ENCODE measurements around the gene DIP2C.
"Not testable (repeated sequence)": the region's sequence is repeated elsewhere in the genome, so short reads cannot be mapped to it uniquely, and the experiment has no call there.

DIP2C gene

GRCh38 chr10:310976-311639 is 378.4 kb downstream of the DIP2C start:
- no peak for DNase-seq (ENCODE audit: low read depth in 1 of 2, low spot score in 1 of 2)

DNA sequence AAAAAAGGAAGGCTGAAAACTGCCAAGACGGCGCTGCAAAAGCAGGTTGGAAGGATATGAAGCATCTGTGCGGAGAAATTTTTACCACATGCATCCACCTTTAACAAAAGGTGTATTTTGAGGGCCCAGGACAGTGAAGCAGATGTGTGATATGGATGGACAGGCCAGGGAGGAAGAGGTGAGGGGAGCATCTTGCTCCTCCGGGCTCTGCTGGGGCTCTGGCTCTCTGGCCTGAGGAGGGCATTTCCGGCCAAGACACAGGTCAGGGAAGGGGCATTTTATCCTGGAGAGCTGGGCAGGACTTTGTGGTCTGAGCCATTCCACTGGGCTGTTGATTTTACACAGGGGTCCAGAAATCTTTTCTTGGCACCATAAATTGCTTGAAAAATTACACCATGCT is 379.1 kb downstream of the DIP2C start:
- DNase-seq (ENCODE audit: low read depth in 1 of 2, low spot score in 1 of 2): no peak

DNA sequence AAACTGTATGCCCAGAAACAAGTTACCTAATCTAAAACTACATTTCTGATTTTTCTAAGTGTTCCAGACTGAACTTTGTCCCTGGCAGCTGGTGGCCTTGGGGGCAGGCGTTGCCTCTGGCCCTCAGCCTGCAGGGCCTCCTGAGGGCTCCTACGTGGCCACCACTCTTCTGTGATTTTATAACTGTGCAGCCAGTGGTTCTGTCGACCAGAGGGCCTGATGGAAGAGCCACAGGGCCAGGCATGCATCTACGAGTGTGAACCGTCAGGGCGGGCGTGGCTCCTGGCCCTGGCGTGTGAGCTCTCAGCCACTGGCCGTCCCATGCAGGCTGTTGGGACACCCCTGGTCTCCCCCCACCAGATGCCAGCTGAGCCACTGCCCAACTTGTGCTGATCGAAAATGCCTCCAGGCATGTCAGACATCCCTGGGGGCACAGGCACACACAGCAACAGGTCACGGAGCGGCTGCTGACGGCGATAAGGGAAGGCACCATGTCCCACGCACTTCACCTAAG is 380.8 kb downstream of the DIP2C start:
- no peak for DNase-seq (ENCODE audit: low read depth in 1 of 2, low spot score in 1 of 2)

- DNase-seq (ENCODE audit: low read depth in 1 of 2, low spot score in 1 of 2): no peak
Observed at GRCh38 chr10:308101-308500, 381.4 kb downstream of the DIP2C start.

GRCh38 chr10:307659-308058 is 381.8 kb downstream of the DIP2C start:
- no peak for DNase-seq (ENCODE audit: low read depth in 1 of 2, low spot score in 1 of 2)

GRCh38 chr10:306675-307185 is 382.7 kb downstream of the DIP2C start:
- DNase-seq (ENCODE audit: low read depth in 1 of 2, low spot score in 1 of 2): no peak

- DNase-seq (ENCODE audit: low read depth in 1 of 2, low spot score in 1 of 2): no peak
Observed at GRCh38 chr10:306007-306674, 383.3 kb downstream of the DIP2C start.

GRCh38 chr10:305034-305433 is 384.4 kb downstream of the DIP2C start:
- DNase-seq (ENCODE audit: low read depth in 1 of 2, low spot score in 1 of 2): no peak

- DNase-seq (ENCODE audit: low read depth in 1 of 2, low spot score in 1 of 2): no peak
Observed at GRCh38 chr10:301536-301935, 387.9 kb downstream of the DIP2C start.

GRCh38 chr10:300580-300979 is 388.9 kb downstream of the DIP2C start:
- DNase-seq (ENCODE audit: low read depth in 1 of 2, low spot score in 1 of 2): not testable (repeated sequence)

DNA sequence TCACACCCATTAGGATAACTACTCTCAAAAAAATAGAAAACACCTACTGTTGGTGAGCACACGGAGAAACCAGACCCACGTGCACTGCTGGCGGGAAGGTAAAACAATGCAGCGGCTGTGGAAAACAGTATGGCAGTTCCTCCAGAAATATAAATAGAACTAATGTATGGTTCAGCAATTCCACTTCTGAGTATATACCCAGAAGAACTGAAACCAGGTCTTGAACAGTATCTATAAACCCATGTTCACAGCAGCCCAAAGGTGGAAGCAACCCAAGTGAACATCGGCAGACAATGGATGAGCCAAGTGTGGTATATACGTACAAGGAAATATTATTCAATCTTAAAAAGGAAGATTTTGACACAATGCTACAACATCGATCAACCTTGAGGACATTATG is 389.5 kb downstream of the DIP2C start:
- no peak for DNase-seq (ENCODE audit: low read depth in 1 of 2, low spot score in 1 of 2)

- no peak for DNase-seq (ENCODE audit: low read depth in 1 of 2, low spot score in 1 of 2)
Observed at GRCh38 chr10:299512-299911, 390.0 kb downstream of the DIP2C start.

DNA sequence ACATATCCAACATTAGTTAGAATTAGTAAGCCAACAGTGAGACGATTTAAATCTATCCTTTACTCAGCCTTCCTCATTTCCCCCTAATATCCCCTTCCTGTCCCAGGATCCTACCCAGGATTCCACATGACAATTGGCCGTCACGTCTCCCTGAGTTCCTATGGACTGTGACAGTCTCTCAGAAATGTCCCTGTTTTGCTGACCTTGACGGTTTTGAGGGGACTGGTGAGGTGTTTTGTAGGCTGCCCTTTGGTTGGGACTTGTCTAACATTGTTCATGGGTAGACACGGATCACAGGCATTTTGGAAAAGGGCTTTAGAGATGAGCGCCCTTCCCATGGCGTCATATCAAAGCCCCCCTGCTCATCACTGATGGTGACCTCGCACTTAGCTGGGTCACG is 391.4 kb downstream of the DIP2C start:
- no peak for DNase-seq (ENCODE audit: low read depth in 1 of 2, low spot score in 1 of 2)

- no peak for DNase-seq (ENCODE audit: low read depth in 1 of 2, low spot score in 1 of 2)
Observed at GRCh38 chr10:297567-297966, 391.9 kb downstream of the DIP2C start.

DNA sequence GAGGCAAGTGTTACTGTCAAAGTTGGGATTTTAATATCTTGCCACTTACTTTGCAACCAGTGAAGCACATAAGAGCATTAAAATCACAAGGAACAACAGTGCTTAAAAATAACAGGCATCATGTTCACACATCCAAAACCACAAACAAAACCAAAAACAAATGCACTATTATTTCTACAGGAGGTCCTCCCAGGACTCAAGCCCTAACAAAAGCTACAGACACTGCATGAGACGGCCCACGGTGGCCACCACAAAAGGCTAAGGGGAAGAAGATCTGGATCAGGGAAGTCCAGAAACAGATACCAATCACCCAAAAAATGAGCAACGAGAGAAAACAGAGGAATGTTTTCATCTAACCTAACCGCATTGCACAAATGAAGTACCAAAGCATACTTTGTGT is 395.8 kb downstream of the DIP2C start:
- no peak for DNase-seq (ENCODE audit: low read depth in 1 of 2, low spot score in 1 of 2)

DNA sequence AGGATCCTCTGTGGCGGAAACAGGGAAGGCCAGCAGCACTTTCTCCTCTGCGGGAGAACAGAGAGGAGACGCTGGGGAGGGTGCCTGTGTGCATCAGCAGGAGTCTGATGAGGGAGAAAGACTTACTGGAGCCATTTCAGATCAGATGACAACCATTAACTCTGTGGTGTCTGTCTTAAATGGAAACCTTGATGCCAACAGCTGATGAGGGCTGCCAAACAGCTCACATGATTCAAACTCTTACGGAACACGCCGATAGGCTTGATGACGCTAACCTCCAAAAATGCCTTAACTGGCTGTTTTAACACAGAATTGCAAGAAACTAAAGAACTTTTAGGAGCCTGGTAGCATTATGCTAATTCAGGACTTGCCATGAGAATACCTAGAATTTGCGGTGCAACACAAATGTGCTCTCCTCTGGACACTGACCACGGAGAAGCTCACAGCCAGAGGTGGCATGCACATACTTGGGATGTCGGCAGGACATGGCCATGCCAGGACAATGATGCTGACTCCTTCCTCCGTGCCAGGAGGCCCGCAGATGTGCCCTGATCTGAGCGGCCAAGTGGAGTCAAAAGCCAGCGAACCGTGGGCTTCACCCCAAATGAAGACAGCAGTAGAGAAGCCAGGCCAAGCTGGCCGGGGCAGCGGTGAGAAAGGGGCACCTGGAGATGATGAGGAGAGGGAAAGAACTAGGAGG is 399.3 kb downstream of the DIP2C start:
- no peak for DNase-seq (ENCODE audit: low read depth in 1 of 2, low spot score in 1 of 2)

DNA sequence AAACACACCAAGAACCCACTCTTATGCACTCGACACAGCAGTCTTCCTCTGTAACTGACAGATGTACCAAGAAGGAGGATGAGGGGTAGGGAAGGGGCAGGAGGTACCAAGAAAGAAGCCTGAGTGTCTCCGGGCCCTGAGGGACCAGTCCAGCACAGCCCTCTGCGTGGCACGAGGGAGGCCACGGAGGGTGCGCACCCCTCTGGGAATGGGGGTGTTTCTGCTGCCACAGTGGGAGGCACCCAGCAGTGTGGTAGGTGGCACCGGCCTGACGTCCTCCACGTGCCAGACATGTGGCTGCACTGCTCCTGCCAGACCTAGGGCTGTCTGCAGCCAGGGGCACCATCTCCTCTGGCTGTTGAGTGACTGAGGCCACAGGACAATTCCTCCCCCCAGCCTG is 399.9 kb downstream of the DIP2C start:
- DNase-seq (ENCODE audit: low read depth in 1 of 2, low spot score in 1 of 2): no peak

DNA sequence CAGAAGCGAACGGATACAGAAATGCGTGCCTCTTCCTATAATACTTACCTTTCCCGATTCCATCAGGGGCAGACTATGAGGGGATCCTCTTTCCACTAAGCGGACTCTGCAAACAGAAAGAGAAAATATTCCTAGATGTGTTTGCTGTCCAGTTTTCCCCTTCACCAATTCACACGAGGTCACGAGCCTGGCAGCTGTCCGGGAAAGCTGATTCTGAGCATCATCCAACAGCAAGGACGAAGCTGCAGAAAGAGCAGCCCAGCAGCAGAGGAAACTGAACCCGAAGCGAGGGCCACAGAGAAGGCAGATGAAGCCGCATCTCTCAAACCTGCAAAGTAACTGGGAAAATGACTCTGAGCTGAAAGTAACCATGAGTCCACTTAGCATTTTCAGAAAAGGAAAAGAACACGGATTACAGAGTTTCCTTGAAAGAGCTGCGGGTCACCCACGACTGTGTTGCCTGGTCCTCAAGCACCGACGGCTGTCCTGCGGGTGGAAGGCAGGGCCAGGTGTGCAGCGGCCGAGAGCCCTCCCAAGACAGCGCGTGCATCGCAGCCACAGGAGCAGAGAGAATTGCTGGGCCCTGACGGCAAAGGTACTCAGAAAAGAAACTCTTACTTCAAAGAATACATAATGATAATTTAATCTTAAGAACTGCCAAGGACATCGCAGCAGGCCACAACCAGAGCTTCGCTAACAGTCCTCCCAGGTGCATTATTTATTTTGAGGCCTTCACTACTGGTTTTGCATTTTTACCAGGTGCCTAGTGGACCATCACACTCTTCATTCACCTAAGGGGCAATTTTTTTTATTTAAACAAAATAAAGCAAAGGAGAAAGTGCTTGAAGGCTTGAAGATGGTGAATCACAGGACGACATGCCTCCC is 400.9 kb downstream of the DIP2C start:
- DNase-seq (ENCODE audit: low read depth in 1 of 2, low spot score in 1 of 2): no peak

GRCh38 chr10:287814-288213 is 401.7 kb downstream of the DIP2C start:
- no peak for DNase-seq (ENCODE audit: low read depth in 1 of 2, low spot score in 1 of 2)

DNA sequence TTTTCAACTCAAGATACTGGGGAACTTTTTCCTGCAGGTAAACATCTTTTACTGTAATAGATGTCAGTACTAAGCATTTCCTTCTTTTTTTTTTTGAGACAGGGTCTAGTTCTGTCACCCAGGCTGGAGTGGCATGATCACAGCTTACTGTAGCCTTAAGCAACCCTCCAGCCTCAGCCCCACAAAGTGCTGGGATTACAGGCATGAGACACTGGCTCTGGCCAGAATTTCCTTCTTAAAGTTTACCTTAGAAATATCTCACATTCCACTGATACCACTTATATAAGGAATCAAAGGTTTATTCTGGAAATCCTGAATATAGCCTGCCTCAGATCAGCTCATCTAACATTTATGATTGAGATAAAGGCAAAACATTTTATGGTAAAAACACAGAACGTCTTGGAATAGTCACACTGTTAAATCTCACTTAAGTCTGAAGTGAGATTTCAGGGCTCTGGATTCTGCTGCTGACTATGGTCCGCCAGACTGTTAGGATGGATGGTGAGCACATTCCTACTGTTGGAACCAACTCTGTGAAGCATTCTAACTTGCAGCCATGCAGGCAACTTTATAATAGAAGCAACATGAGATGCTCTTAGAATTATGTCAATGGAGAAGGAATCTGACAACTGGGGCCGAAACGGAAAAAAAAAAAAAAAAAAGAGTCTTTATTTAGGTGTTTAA is 402.3 kb downstream of the DIP2C start:
- no peak for DNase-seq (ENCODE audit: low read depth in 1 of 2, low spot score in 1 of 2)
